ENCODE measurements around the gene ZNF853.

- no peak for TF ChIP-seq YY1 (IDR thresholded peaks at IDR 0.05; ENCODE audit: insufficient read depth, insufficient read length)
- TF ChIP-seq SUZ12 (IDR thresholded peaks at IDR 0.05; ENCODE audit: extremely low read depth, insufficient read depth, insufficient read length) = no peak
- no peak for TF ChIP-seq ZNF274 (IDR thresholded peaks at IDR 0.05; ENCODE audit: low read depth, low read length)
Observed at GRCh38 chr7:6613706-6614105, 1.7 kb upstream of the ZNF853 start.

All from NT2/D1 (cell line).